ENCODE results near the gene TRIM23. TPM values are rescaled to one million over a fixed set of nuclear protein-coding genes. Genes with fewer than 3 reads are reported as not detected.
A peak's percentile ranks its signal among the peaks of the same experiment; 100 is the strongest.

TRIM23 gene
- total and polyA plus RNA-seq, 2 of the 4 experiments (the other 2 are of a cell fraction): 3.7 to 28.9 TPM

GRCh38 chr5:65612298-65612907 lies 11.7 kb downstream of the TRIM23 start:
- CTCF ChIA-PET: no interaction called here

More at GRCh38 chr5:65612298-65612907, 11.7 kb downstream of the TRIM23 start:
- peaks cover 28% of the 10 kb centered on the region for H3K36me3 ChIP-seq (ENCODE audit: control insufficient read depth, insufficient read depth, low read length)
- no peak overlapping the region for H3K56ac ChIP-seq (ENCODE audit: extremely low read depth, insufficient read depth, low read length)
- no peaks in the 10 kb centered on the region; the same call in 1 of the 2 replicates for H4K20me1 ChIP-seq (ENCODE audit: insufficient read depth, low read length)
- no peak overlapping the region for H2AK5ac ChIP-seq (ENCODE audit: low read depth, low read length)
- H3K4me1 ChIP-seq (ENCODE audit: control insufficient read depth, insufficient read depth, low read length): no peaks in the 10 kb centered on the region
- H3K27me3 ChIP-seq (ENCODE audit: control insufficient read depth, insufficient read depth, low read length): no peaks in the 10 kb centered on the region
- H3K18ac ChIP-seq (ENCODE audit: low read depth, low read length): no peak overlapping the region
- no peak overlapping the region for H2BK20ac ChIP-seq (ENCODE audit: low read depth, low read length)
- no peak overlapping the region for H3K4me3 ChIP-seq (ENCODE audit: insufficient read depth, low read depth, low read length)
- no peak overlapping the region for H2AK9ac ChIP-seq (replicated peaks; ENCODE audit: low read depth, low read length, poor library complexity)
- H3K27ac ChIP-seq (ENCODE audit: insufficient read depth, low read length): no peak overlapping the region
- H2BK5ac ChIP-seq (ENCODE audit: low read depth, low read length, poor library complexity, severe bottlenecking): no peak overlapping the region
- no peak overlapping the region for H3K4me2 ChIP-seq (ENCODE audit: low read depth, low read length)
- no peak overlapping the region for H3K4ac ChIP-seq (ENCODE audit: low read depth, low read length)
- ATAC-seq (ENCODE audit: low read depth): no peak
- in situ Hi-C loops (cut with MboI; ENCODE audit: low sequenced_read_pairs) (no loop called here), dilution Hi-C loops (cut with HindIII; ENCODE audit: low sequenced_read_pairs, unreplicated experiment) (no loop called here), intact Hi-C loops (cut with micrococcal nuclease) (no loop called here)
- H3K79me1 ChIP-seq (ENCODE audit: low read depth in 1 of 2, low read length in 2 of 2): peaks cover 8 to 13% of the 10 kb centered on the region in 2 experiments; a peak in 3 of 4 replicates
- no peak overlapping the region for H2BK15ac ChIP-seq (ENCODE audit: low read depth, low read length)
- no peaks in the 10 kb centered on the region for H3K9me3 ChIP-seq (ENCODE audit: control insufficient read depth, insufficient read depth, low read length)
- H4K8ac ChIP-seq (ENCODE audit: low read depth in 2 of 2, low read length in 2 of 2): no peak overlapping the region
- H3K14ac ChIP-seq (replicated peaks; ENCODE audit: low read depth, low read length): no peak overlapping the region
- no peak for DNase-seq
- no peak overlapping the region for H2AFZ ChIP-seq (replicated peaks; ENCODE audit: low read length, poor library complexity)
- TF ChIP-seq MAZ (IDR thresholded peaks at IDR 0.05; ENCODE audit: borderline replicate concordance, low read depth, low read length) (no peak), CEBPB (IDR thresholded peaks at IDR 0.05; ENCODE audit: low read depth, low read length) (peak; percentile 58)
- BruUV-seq (replicated peaks): no TSS peak
- H2BK120ac ChIP-seq (ENCODE audit: low read depth, low read length): no peak overlapping the region
- H4K5ac ChIP-seq (ENCODE audit: low read depth, low read length): no peak overlapping the region
- WGBS, 2 experiments (ENCODE audit: extremely low coverage in 2 of 2, insufficient read length in 1 of 2): 67% methylated on average over 1 of the region's 4 CpGs; no CpG with 5 or more reads in 1 of the 2 experiments
- no peak overlapping the region for H3K9ac ChIP-seq (ENCODE audit: low read depth, low read length)
- no peak overlapping the region for H3K23ac ChIP-seq (ENCODE audit: low read depth, low read length)
- 0 out of 2 replicates have a peak, but pooled peaks cover 2% of the 10 kb centered on the region for H3K9me1 ChIP-seq (ENCODE audit: insufficient read depth, low read length)
- POLR2A ChIA-PET (ENCODE audit: unreplicated experiment): no interaction called here
- no peak overlapping the region for H4K91ac ChIP-seq (ENCODE audit: insufficient read depth, low read depth, low read length)

All from IMR-90 (cell line).